ENCODE data around the gene AIMP1. TPM values are rescaled to one million over a fixed set of nuclear protein-coding genes. Genes with fewer than 3 reads are reported as not detected.

The AIMP1 gene
- total RNA-seq (10 to 100 TPM; 56.1 to 62.9 TPM), polyA plus RNA-seq (10 to 100 TPM; 64.6 to 95.5 (median 85.2) TPM), total RNA-seq (102 to 151 (median 118) reads per million in 6 experiments)

DNA sequence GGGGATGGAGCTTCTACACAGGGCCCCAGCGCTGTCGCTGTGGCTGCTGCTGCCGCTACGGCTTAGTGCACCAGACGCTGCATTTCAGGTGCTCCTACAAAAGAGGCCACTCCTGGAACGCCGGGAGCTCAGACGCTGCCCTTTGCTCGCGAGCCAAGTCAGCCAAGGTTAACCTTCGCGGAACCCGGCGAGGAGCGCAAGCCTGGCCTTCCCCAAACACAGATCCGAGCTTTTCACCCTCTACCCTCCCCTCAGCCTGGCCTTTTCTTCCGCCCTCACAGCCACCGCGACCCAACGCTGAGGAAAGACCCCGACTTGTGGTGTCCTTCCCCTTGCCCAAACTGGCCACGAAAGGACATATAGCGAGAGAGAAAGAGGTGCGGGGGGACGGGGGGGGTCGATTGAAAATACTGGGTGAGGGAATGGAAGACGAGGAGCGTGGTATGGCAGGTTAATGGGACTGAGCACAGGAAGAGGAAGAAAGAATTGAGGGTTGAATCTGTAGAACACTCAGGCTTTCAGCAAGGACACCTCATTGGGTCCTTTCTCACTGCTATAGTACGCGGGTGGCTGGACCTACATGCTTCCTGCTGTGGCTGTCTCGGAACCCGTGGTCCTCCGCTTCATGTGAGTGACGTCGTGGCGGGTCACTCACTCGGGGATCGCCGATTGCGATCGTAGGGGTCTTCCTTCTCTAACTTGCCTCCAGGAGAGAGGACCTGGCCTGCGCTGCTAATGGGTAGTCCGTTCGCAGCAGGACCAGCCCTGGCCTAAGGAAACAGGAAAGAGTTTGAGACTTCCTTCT, at the start of gene AIMP1, which contains the start of gene TBCK:
Gene AIMP1 (plus strand): TSS at position 583 of the 805 bp plus-strand sequence. CDS start 8,460 bp downstream, outside the sequence.
Gene TBCK (minus strand): TSS at position 242 of the 805 bp plus-strand sequence. CDS start 7,249 bp downstream, outside the sequence.
- POLR2A ChIA-PET, result interaction anchor here (0.7 to 2.3 kb wide), 5 partner anchors 11 to 1404 kb away, joined by 3 to 14 read pairs (median 3); partner anchors contain the start of gene PAPSS1
- H3K27ac Mint-ChIP-seq, result no peak within 1 kb of the TSS
- H3K36me3 Mint-ChIP-seq, result peaks cover 8 to 16% (median 13%) of the 10 kb centered on the region in 3 donors
- ATAC-seq (peak; percentile 85 to 86), DNase-seq (peak; percentile 71 to 96 (median 91))
- H3K9me3 Mint-ChIP-seq, result no peaks in the 10 kb centered on the region
- peak within 1 kb of the TSS in 1 of 10 donors; percentile 89 for H3K4me3 Mint-ChIP-seq
- H3K27me3 Mint-ChIP-seq, result no peaks in the 10 kb centered on the region
- peaks cover 14 to 41% (median 31%) of the 10 kb centered on the region in 4 donors for H3K4me1 Mint-ChIP-seq

DNA sequence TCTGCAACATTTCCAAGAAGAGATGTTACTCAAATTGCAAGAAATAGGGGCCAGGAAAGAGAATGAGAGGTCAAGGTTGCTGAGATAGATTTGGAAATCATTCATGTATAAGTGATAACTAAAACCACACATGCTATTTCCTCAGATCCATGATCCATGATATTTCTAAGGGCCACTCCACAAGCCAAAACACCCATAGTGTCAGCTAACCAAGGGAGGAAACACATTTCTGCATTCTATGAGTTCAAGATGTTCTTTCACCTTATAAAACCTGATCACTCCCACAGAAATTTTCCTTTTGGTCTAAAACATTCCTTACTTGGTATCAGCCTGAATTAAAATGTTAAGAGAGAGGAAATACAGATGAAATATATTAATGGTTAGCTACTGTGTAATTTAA, 47.6 kb upstream of the AIMP1 start:
- H3K36me3 Mint-ChIP-seq, result peaks cover 0 to 10% (median 6%) of the 10 kb centered on the region in 3 donors
- H3K27ac Mint-ChIP-seq, result no peak overlapping the region
- POLR2A ChIA-PET, result no interaction called here
- no peak overlapping the region for H3K4me3 Mint-ChIP-seq
- H3K4me1 Mint-ChIP-seq, result peaks cover 0 to 6% (median 1%) of the 10 kb centered on the region in 4 donors
- ATAC-seq (no peak), DNase-seq (no peak)
- H3K27me3 Mint-ChIP-seq, result no peaks in the 10 kb centered on the region
- H3K9me3 Mint-ChIP-seq, result no peaks in the 10 kb centered on the region

DNA sequence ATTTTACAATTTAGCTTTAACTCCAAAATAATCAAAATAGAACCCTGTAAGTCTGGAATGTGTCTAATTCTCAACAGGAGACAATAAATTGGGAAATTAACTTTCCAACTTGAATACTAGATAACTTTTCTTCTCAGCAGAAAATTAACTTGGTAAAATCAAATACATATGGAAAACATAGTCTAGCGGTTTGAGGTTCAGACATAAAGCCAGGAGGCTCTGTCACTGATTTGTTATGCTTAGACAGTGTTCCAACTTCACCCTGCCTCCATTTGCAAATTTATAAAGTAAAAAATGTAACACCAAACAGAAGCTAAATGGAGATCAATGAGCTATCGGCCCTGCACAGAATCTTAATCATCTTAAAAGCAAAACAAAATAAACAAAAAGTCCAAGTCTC, 46.6 kb upstream of the AIMP1 start:
- POLR2A ChIA-PET, result no interaction called here
- H3K4me1 Mint-ChIP-seq, result peaks cover 4 to 7% (median 6%) of the 10 kb centered on the region in 4 donors
- no peaks in the 10 kb centered on the region for H3K9me3 Mint-ChIP-seq

DNA sequence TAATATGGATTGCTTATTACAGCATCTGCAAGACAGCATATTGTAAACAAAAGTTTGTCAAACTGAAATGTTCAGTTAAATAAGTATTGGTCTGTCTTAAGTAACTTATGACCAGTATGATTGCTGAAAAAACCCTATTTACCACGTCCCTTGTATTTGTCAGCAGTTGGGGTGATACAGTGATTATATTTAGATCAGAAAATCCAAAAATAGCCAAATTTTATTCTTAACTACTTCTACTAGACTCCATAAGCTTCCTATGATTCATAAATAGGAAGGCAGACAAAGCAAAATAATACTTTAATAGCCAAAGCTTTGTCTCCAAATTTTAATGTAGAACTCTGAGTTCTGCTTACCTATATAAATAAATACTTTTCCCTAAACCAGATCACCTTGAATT, 45.6 kb upstream of the AIMP1 start:
- POLR2A ChIA-PET, result no interaction called here
- Mint-ChIP-seq H3K36me3 (peaks cover 0 to 16% (median 15%) of the 10 kb centered on the region in 3 donors), H3K9me3 (no peaks in the 10 kb centered on the region), H3K27me3 (no peaks in the 10 kb centered on the region), H3K4me3 (no peak overlapping the region), H3K27ac (no peak overlapping the region), H3K4me1 (peaks cover 4 to 7% (median 6%) of the 10 kb centered on the region in 4 donors)
- DNase-seq (no peak), ATAC-seq (no peak)

More for the DNA sequence above, 46.6 kb upstream of the AIMP1 start:
- no peak overlapping the region for H3K4me3 Mint-ChIP-seq
- ATAC-seq (no peak), DNase-seq (no peak)
- H3K27ac Mint-ChIP-seq, result no peak overlapping the region
- H3K27me3 Mint-ChIP-seq, result no peaks in the 10 kb centered on the region
- H3K36me3 Mint-ChIP-seq, result peaks cover 0 to 15% (median 12%) of the 10 kb centered on the region in 3 donors

GRCh38 chr4:106273831-106274230, 42.5 kb upstream of the AIMP1 start:
- Mint-ChIP-seq H3K27ac (no peak overlapping the region), H3K9me3 (no peaks in the 10 kb centered on the region), H3K4me3 (no peak overlapping the region), H3K36me3 (peaks cover 0 to 16% (median 15%) of the 10 kb centered on the region in 3 donors), H3K27me3 (no peaks in the 10 kb centered on the region), H3K4me1 (peaks cover 1 to 9% (median 6%) of the 10 kb centered on the region in 4 donors)
- POLR2A ChIA-PET, result no interaction called here
- DNase-seq (no peak), ATAC-seq (no peak)

DNA sequence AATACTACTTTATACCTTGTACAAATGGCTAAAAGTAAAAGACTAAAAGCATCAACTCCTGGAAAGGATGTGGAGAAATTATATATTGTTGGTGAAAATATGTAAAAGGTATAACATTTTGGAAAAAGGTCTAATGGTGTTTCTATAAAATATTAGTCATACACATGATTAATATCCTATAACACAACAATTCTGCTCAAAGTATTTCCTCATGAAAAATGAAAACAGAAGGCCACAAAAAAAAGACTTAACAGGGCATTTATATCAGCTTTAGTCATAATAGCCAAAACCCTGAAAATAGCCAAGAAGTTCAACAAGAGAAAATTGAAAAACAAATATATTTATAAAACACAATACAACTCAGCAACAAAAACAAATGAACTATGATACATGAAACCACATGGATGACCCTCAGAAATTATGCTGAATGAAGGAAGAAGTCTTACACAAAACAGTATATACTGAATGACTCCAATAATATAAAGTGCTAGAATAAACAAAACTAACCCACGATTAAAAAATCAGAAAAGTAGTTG, 39.1 kb upstream of the AIMP1 start:
- H3K4me3 Mint-ChIP-seq, result no peak overlapping the region
- H3K4me1 Mint-ChIP-seq, result peaks cover 4 to 14% (median 7%) of the 10 kb centered on the region in 4 donors
- POLR2A ChIA-PET, result no interaction called here
- peak overlapping the region in 1 of 10 donors; percentile 32 for H3K27ac Mint-ChIP-seq
- H3K36me3 Mint-ChIP-seq, result peaks cover 0 to 24% (median 18%) of the 10 kb centered on the region in 3 donors
- peaks cover 0 to 2% (median 0%) of the 10 kb centered on the region in 9 donors for H3K9me3 Mint-ChIP-seq
- no peak for ATAC-seq
- no peaks in the 10 kb centered on the region for H3K27me3 Mint-ChIP-seq
- DNase-seq, result no peak

- POLR2A ChIA-PET, result no interaction called here
- Mint-ChIP-seq H3K27me3 (no peaks in the 10 kb centered on the region), H3K36me3 (peaks cover 4 to 43% (median 42%) of the 10 kb centered on the region in 3 donors)
Observed at GRCh38 chr4:106284227-106284626, 32.1 kb upstream of the AIMP1 start.

DNA sequence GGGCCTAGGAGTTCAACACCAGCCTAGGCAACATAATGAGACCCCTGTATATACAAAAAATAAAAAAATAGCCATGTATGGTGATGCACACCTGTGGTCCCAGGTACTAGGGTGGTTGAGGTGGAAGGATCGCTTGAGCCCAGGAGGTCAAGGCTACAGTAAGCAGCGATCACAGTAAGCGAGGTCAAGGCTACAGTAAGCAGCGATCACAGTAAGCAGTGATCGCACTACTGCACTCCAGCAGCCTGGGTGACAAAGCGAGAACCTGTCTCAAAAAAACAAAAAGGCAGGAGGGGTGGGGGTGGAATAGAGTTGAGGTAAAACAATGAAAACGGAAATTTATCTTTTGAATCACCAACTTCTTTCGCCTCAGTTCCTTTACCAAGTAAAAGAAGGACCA, 29.7 kb upstream of the AIMP1 start:
- H3K4me3 Mint-ChIP-seq, result no peak overlapping the region
- peaks cover 0 to 10% (median 8%) of the 10 kb centered on the region in 4 donors for H3K4me1 Mint-ChIP-seq
- H3K27me3 Mint-ChIP-seq, result no peaks in the 10 kb centered on the region
- POLR2A ChIA-PET, result no interaction called here
- no peak overlapping the region for H3K27ac Mint-ChIP-seq
- ATAC-seq (no peak), DNase-seq (no peak)
- H3K36me3 Mint-ChIP-seq, result peaks cover 4 to 61% (median 47%) of the 10 kb centered on the region in 3 donors
- peaks cover 0 to 1% (median 0%) of the 10 kb centered on the region in 9 donors for H3K9me3 Mint-ChIP-seq

More at GRCh38 chr4:106284227-106284626, 32.1 kb upstream of the AIMP1 start:
- Mint-ChIP-seq H3K9me3 (peaks cover 0 to 2% (median 0%) of the 10 kb centered on the region in 9 donors), H3K4me1 (peaks cover 0 to 14% (median 11%) of the 10 kb centered on the region in 4 donors), H3K4me3 (no peak overlapping the region), H3K27ac (no peak overlapping the region)
- ATAC-seq (no peak), DNase-seq (no peak)

GRCh38 chr4:106287353-106287969, 28.9 kb upstream of the AIMP1 start:
- ATAC-seq (no peak), DNase-seq (no peak)
- peaks cover 3 to 63% (median 43%) of the 10 kb centered on the region in 3 donors for H3K36me3 Mint-ChIP-seq
- H3K4me1 Mint-ChIP-seq, result peaks cover 0 to 11% (median 9%) of the 10 kb centered on the region in 4 donors
- POLR2A ChIA-PET, result no interaction called here
- H3K27me3 Mint-ChIP-seq, result no peaks in the 10 kb centered on the region
- no peak overlapping the region for H3K27ac Mint-ChIP-seq
- H3K9me3 Mint-ChIP-seq, result no peaks in the 10 kb centered on the region
- no peak overlapping the region for H3K4me3 Mint-ChIP-seq

- H3K4me1 Mint-ChIP-seq, result peaks cover 0 to 11% (median under 1%) of the 10 kb centered on the region in 4 donors
- H3K27ac Mint-ChIP-seq, result no peak overlapping the region
- H3K9me3 Mint-ChIP-seq, result no peaks in the 10 kb centered on the region
- H3K4me3 Mint-ChIP-seq, result no peak overlapping the region
- no peak for ATAC-seq
- no peaks in the 10 kb centered on the region for H3K27me3 Mint-ChIP-seq
- no peak for DNase-seq
- peaks cover under 1 to 70% (median 49%) of the 10 kb centered on the region in 3 donors for H3K36me3 Mint-ChIP-seq
- POLR2A ChIA-PET, result no interaction called here
Observed at GRCh38 chr4:106289737-106290136, 26.6 kb upstream of the AIMP1 start.

- DNase-seq (no peak), ATAC-seq (no peak)
- Mint-ChIP-seq H3K36me3 (peaks cover 10 to 86% (median 48%) of the 10 kb centered on the region in 3 donors), H3K9me3 (no peaks in the 10 kb centered on the region), H3K4me1 (peaks cover 0 to 7% (median 5%) of the 10 kb centered on the region in 4 donors), H3K27ac (no peak overlapping the region), H3K27me3 (no peaks in the 10 kb centered on the region), H3K4me3 (no peak overlapping the region)
- POLR2A ChIA-PET, result no interaction called here
Observed at GRCh38 chr4:106291678-106292077, 24.7 kb upstream of the AIMP1 start.

DNA sequence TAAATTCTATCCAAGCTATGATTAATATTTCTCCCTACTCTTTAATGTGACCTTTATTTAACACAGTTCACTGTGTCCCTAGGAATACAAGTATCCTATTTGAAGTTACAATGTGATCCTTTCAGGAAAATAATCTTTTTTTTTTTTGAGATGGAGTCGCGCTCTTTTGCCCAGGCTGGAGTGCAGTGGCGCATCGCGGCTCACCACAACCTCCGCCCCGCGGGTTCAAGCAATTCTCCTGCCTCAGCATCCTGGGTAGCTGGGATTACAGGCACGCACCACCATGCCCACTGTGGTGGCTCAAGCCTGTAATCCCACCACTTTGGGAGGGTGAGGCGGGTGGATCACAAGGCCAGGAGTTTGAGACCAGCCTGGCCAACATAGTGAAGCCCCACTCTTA, 22.3 kb upstream of the AIMP1 start:
- Mint-ChIP-seq H3K9me3 (no peaks in the 10 kb centered on the region), H3K4me3 (no peak overlapping the region), H3K27me3 (no peaks in the 10 kb centered on the region), H3K27ac (no peak overlapping the region), H3K36me3 (peaks cover 10 to 86% (median 41%) of the 10 kb centered on the region in 3 donors), H3K4me1 (peaks cover 4 to 12% (median 7%) of the 10 kb centered on the region in 4 donors)
- POLR2A ChIA-PET, result no interaction called here
- ATAC-seq (no peak), DNase-seq (no peak)

Data from naive thymus-derived CD8-positive, alpha-beta T cell (primary cell).